Measurements from ENCODE around the gene GYG1.

Gene GYG1

GRCh38 chr3:149019580-149019979 lies 28.2 kb downstream of the GYG1 start:
- no peak for DNase-seq

GRCh38 chr3:149020196-149020838 lies 29.0 kb downstream of the GYG1 start:
- no peak for DNase-seq

GRCh38 chr3:149020839-149021252 lies 29.5 kb downstream of the GYG1 start:
- DNase-seq = no peak

GRCh38 chr3:149021830-149022229 lies 30.5 kb downstream of the GYG1 start:
- DNase-seq = no peak

- DNase-seq = no peak
Measured at GRCh38 chr3:149023951-149024350, 32.6 kb downstream of the GYG1 start.

- DNase-seq = no peak
Measured at GRCh38 chr3:149026718-149027117, 35.4 kb downstream of the GYG1 start.

GRCh38 chr3:149031096-149031495 lies 39.8 kb downstream of the GYG1 start:
- no peak for DNase-seq

- no peak for DNase-seq
Measured at GRCh38 chr3:149037684-149038083, 46.3 kb downstream of the GYG1 start.

GRCh38 chr3:149038322-149038721 lies 47.0 kb downstream of the GYG1 start:
- DNase-seq = no peak

GRCh38 chr3:149042789-149043386 lies 51.5 kb downstream of the GYG1 start:
- DNase-seq = no peak

GRCh38 chr3:149044339-149045083 lies 53.2 kb downstream of the GYG1 start:
- no peak for DNase-seq

- DNase-seq = no peak
Measured at GRCh38 chr3:149055575-149055974, 64.2 kb downstream of the GYG1 start.

- no peak for DNase-seq
Measured at GRCh38 chr3:149058198-149058597, 66.9 kb downstream of the GYG1 start.

- DNase-seq = no peak
Measured at GRCh38 chr3:149058602-149059001, 67.3 kb downstream of the GYG1 start.

- DNase-seq = no peak
Measured at GRCh38 chr3:149061776-149062175, 70.4 kb downstream of the GYG1 start.

GRCh38 chr3:149067883-149068282 lies 76.5 kb downstream of the GYG1 start:
- DNase-seq = no peak
